Kidney (tissue), 14 donors: Measurements from ENCODE around the gene DNAJC27. TPM values are rescaled to one million over a fixed set of nuclear protein-coding genes. Genes with fewer than 3 reads are reported as not detected.

ENCODE experiments used
- DNase-seq, 5 donors: peaks; one replicate each; pipeline ENCODE4 v3.0.0-alpha.2; 2013 to 2020
- FAIRE-seq: peaks from 2 replicates; lab custom pipeline; 2012; peaks lifted over from hg19 to GRCh38; lab: Jason Lieb, UNC
- H3K27ac ChIP-seq, 2 donors: one replicate each; pipeline ENCODE4 v1.7.0; 2013; ENCODE audit warnings: low read depth in 2 of 2, low read length in 2 of 2, inconsistent platforms in 1 of 2
- H3K27me3 ChIP-seq: one replicate; pipeline ENCODE4 v1.7.1; 2013; ENCODE audit warnings: low read length, inconsistent platforms; ENCODE audit not compliant: control insufficient read depth, insufficient read depth
- H3K36me3 ChIP-seq, 3 donors: one replicate each; pipeline versions ENCODE4 v1.7.0 to v1.7.1; 2013; ENCODE audit warnings: low read length in 3 of 3, control low read depth in 1 of 3, inconsistent platforms in 1 of 3; ENCODE audit not compliant: insufficient read depth in 3 of 3, control insufficient read depth in 2 of 3
- H3K4me1 ChIP-seq, 3 donors: one replicate each; pipeline versions ENCODE4 v1.7.0 to v1.7.1; 2013; ENCODE audit warnings: low read length in 3 of 3, inconsistent platforms in 1 of 3, low read depth in 1 of 3; ENCODE audit not compliant: control insufficient read depth in 2 of 3, insufficient read depth in 2 of 3
- H3K4me3 ChIP-seq, 3 donors: one replicate each; pipeline versions ENCODE4 v1.7.0 to v1.8.1; 2013; ENCODE audit warnings: low read length in 3 of 3, control low read depth in 1 of 3, inconsistent platforms in 1 of 3
- H3K9ac ChIP-seq, 3 donors: one replicate each; pipeline versions ENCODE4 v1.7.0 to v1.7.1; 2013; ENCODE audit warnings: low read length in 3 of 3, control low read depth in 1 of 3, inconsistent platforms in 1 of 3
- H3K9me3 ChIP-seq, 3 donors: one replicate each; pipeline versions ENCODE4 v1.7.0 to v1.7.1; 2013; ENCODE audit warnings: low read length in 3 of 3, control low read depth in 1 of 3, inconsistent platforms in 1 of 3; ENCODE audit not compliant: control insufficient read depth in 2 of 3, insufficient read depth in 1 of 3
- CTCF ChIP-seq: IDR thresholded peaks from 3 replicates; pipeline ENCODE4 v1.5.1; 2012; ENCODE audit warnings: mild to moderate bottlenecking, moderate library complexity, borderline replicate concordance; ENCODE audit not compliant: insufficient read depth; ENCODE audit errors: extremely low read depth
- intact Hi-C: fragments of 100-400 bp; cut with DNase I; formaldehyde crosslinking; loops from one replicate; pipeline ENCODE4 v1.11.1; 2022
- polyA plus RNA-seq: library from polyadenylated mRNA; stranded (reverse); fragments of 350-450 nt; fragmentation: Illumina TruSeq; extraction: RNeasy Lipid Tissue Mini Kit (QIAGEN cat#74804); gene quantifications from one replicate; pipeline ENCODE4 v1.2.3, GENCODE V29; 2014; ENCODE audit warnings: low read depth, low replicate concordance; ENCODE audit not compliant: insufficient read depth
- total RNA-seq: library from RNA; stranded (reverse); fragmentation: NEBNext Ultra II Directional; extraction: Animal tissue kit (Norgen Biotek cat#: 25700); gene quantifications from one replicate; pipeline ENCODE4 v1.2.1, GENCODE V29; 2021
- donor health status: control.
- donor health status: control.
- donor health status: control.
- donor health status: control.
- donor health status: control.
- donor health status: DM: yes; HTN: yes; CAD: no.
- donor health status: Normal renal cell carcinoma (clear cell type).

DNAJC27 gene
- total and polyA plus RNA-seq, 2 donors from 2014 or later: 3.2 to 11.4 TPM

GRCh38 chr2:24926602-24927252 lies 45.0 kb downstream of the DNAJC27 start:
- TF ChIP-seq CTCF: no peak
- intact Hi-C loops: no loop called here
- H3K9me3 ChIP-seq: peaks cover 0 to 1% (median 0%) of the 10 kb centered on the region in 3 donors
- peak overlapping the region in 1 of 3 donors; percentile 32 for H3K4me3 ChIP-seq
- no peak overlapping the region for H3K27ac ChIP-seq
- H3K36me3 ChIP-seq: no peaks in the 10 kb centered on the region
- DNase-seq: peak in 4 of 5 donors; percentile 43 to 91 (median 56)
- no peaks in the 10 kb centered on the region for H3K4me1 ChIP-seq
- no peaks in the 10 kb centered on the region for H3K27me3 ChIP-seq
- FAIRE-seq: no peak
- peak overlapping the region in 1 of 3 donors; percentile 40 for H3K9ac ChIP-seq

- no peak for DNase-seq
- Histone ChIP-seq H3K9ac (no peak overlapping the region), H3K27ac (no peak overlapping the region), H3K36me3 (no peaks in the 10 kb centered on the region), H3K9me3 (peaks cover 0 to 1% (median 0%) of the 10 kb centered on the region in 3 donors), H3K27me3 (no peaks in the 10 kb centered on the region), H3K4me1 (no peaks in the 10 kb centered on the region), H3K4me3 (peak overlapping the region in 1 of 3 donors; percentile 32)
- FAIRE-seq: no peak
- TF ChIP-seq CTCF: no peak
- intact Hi-C loops: no loop called here
These were observed 45.5 kb downstream of the DNAJC27 start for GRCh38 chr2:24926220-24926601.

- no peak for FAIRE-seq
- no peak overlapping the region for H3K4me3 ChIP-seq
- intact Hi-C loops: no loop called here
- no peaks in the 10 kb centered on the region for H3K36me3 ChIP-seq
- no peaks in the 10 kb centered on the region for H3K4me1 ChIP-seq
- DNase-seq: no peak
- no peak for TF ChIP-seq CTCF
- H3K27ac ChIP-seq: no peak overlapping the region
- no peaks in the 10 kb centered on the region for H3K27me3 ChIP-seq
- H3K9ac ChIP-seq: no peak overlapping the region
- H3K9me3 ChIP-seq: peaks cover 0 to 1% (median 0%) of the 10 kb centered on the region in 3 donors
These were observed 45.9 kb downstream of the DNAJC27 start for GRCh38 chr2:24925815-24926214.

GRCh38 chr2:24924732-24925131 lies 47.0 kb downstream of the DNAJC27 start:
- no peak overlapping the region for H3K4me3 ChIP-seq
- intact Hi-C loops: no loop called here
- H3K4me1 ChIP-seq: no peaks in the 10 kb centered on the region
- H3K27ac ChIP-seq: no peak overlapping the region
- no peak for TF ChIP-seq CTCF
- DNase-seq (no peak), FAIRE-seq (no peak)
- no peaks in the 10 kb centered on the region for H3K27me3 ChIP-seq
- no peaks in the 10 kb centered on the region for H3K36me3 ChIP-seq
- peaks cover 0 to 1% (median 0%) of the 10 kb centered on the region in 3 donors for H3K9me3 ChIP-seq
- no peak overlapping the region for H3K9ac ChIP-seq
